ENCODE data around the gene DIAPH3.

DIAPH3 gene

GRCh38 chr13:59951011-59951410 is 212.7 kb downstream of the DIAPH3 start:
- no peak for DNase-seq

GRCh38 chr13:59950266-59950665 is 213.5 kb downstream of the DIAPH3 start:
- no peak for DNase-seq

- no peak for DNase-seq
Observed at GRCh38 chr13:59948686-59949085, 215.0 kb downstream of the DIAPH3 start.

GRCh38 chr13:59946944-59947343 is 216.8 kb downstream of the DIAPH3 start:
- no peak for DNase-seq

GRCh38 chr13:59931621-59932020 is 232.1 kb downstream of the DIAPH3 start:
- no peak for DNase-seq

GRCh38 chr13:59924256-59924655 is 239.5 kb downstream of the DIAPH3 start:
- no peak for DNase-seq

GRCh38 chr13:59915252-59915651 is 248.5 kb downstream of the DIAPH3 start:
- DNase-seq: no peak

GRCh38 chr13:59914556-59914955 is 249.2 kb downstream of the DIAPH3 start:
- DNase-seq: no peak

- DNase-seq: no peak
Observed at GRCh38 chr13:59906413-59907049, 257.2 kb downstream of the DIAPH3 start.

GRCh38 chr13:59901191-59901590 is 262.5 kb downstream of the DIAPH3 start:
- DNase-seq: no peak

- DNase-seq: no peak
Observed at GRCh38 chr13:59898066-59898465, 265.7 kb downstream of the DIAPH3 start.

GRCh38 chr13:59893266-59893665 is 270.5 kb downstream of the DIAPH3 start:
- DNase-seq: no peak

GRCh38 chr13:59891053-59891452 is 272.7 kb downstream of the DIAPH3 start:
- DNase-seq: no peak

- no peak for DNase-seq
Observed at GRCh38 chr13:59890054-59890453, 273.7 kb downstream of the DIAPH3 start.

- no peak for DNase-seq
Observed at GRCh38 chr13:59888408-59888807, 275.3 kb downstream of the DIAPH3 start.

- no peak for DNase-seq
Observed at GRCh38 chr13:59885076-59885475, 278.7 kb downstream of the DIAPH3 start.

- no peak for DNase-seq
Observed at GRCh38 chr13:59883885-59884284, 279.8 kb downstream of the DIAPH3 start.

- DNase-seq: no peak
Observed at GRCh38 chr13:59880468-59880867, 283.3 kb downstream of the DIAPH3 start.

GRCh38 chr13:59879281-59879680 is 284.4 kb downstream of the DIAPH3 start:
- no peak for DNase-seq

- no peak for DNase-seq
Observed at GRCh38 chr13:59877933-59878332, 285.8 kb downstream of the DIAPH3 start.

- no peak for DNase-seq
Observed at GRCh38 chr13:59874973-59875372, 288.8 kb downstream of the DIAPH3 start.

GRCh38 chr13:59873856-59874255 is 289.9 kb downstream of the DIAPH3 start:
- DNase-seq: no peak

- no peak for DNase-seq
Observed at GRCh38 chr13:59873309-59873708, 290.4 kb downstream of the DIAPH3 start.

- no peak for DNase-seq
Observed at GRCh38 chr13:59867867-59868266, 295.9 kb downstream of the DIAPH3 start.

- DNase-seq: no peak
Observed at GRCh38 chr13:59865398-59865797, 298.3 kb downstream of the DIAPH3 start.

GRCh38 chr13:59863621-59864020 is 300.1 kb downstream of the DIAPH3 start:
- no peak for DNase-seq

All from activated naive CD4-positive, alpha-beta T cell treated with Interleukin-2 at 50 U/mL for 16 hours (primary cell).